OCI-LY1 (cell line): ENCODE measurements around the gene CEP162.
A peak's percentile ranks its signal among the peaks of the same experiment; 100 is the strongest.

Experiments
- H2AFZ ChIP-seq: fragments of 200-600 bp; sonication (generic), shearing (Covaris generic); 2 replicates; pipeline ENCODE4 v1.6.0; 2014; ENCODE audit warnings: antibody characterized with exemption, mild to moderate bottlenecking, low read length
- H3F3A ChIP-seq: fragments of 200-600 bp; sonication (generic), shearing (Covaris generic); 2 replicates; pipeline ENCODE4 v1.6.0; 2014; ENCODE audit warnings: mild to moderate bottlenecking, antibody characterized with exemption, low read length, moderate library complexity; ENCODE audit not compliant: insufficient read depth
- H3K27ac ChIP-seq: fragments of 200-600 bp; sonication (generic); 2 replicates; pipeline ENCODE4 v1.5.1; 2014; ENCODE audit warnings: low read length, mixed run types, mild to moderate bottlenecking, low read depth; ENCODE audit not compliant: poor library complexity, severe bottlenecking
- H3K27me3 ChIP-seq: fragments of 200-600 bp; sonication (generic); 2 replicates; pipeline ENCODE4 v1.6.0; 2014; ENCODE audit warnings: antibody characterized with exemption, mild to moderate bottlenecking, low read length, moderate library complexity; ENCODE audit not compliant: insufficient read depth
- H3K36me3 ChIP-seq: fragments of 200-600 bp; sonication (generic); 2 replicates; pipeline ENCODE4 v1.6.1; 2014; ENCODE audit warnings: mild to moderate bottlenecking, antibody characterized with exemption, low read length, moderate library complexity, mixed read lengths; ENCODE audit not compliant: insufficient read depth
- H3K4me1 ChIP-seq: fragments of 200-600 bp; sonication (generic); 2 replicates; pipeline ENCODE4 v1.5.1; 2014; ENCODE audit warnings: mild to moderate bottlenecking, low read length, moderate library complexity; ENCODE audit not compliant: insufficient read depth, severe bottlenecking
- H3K4me2 ChIP-seq: fragments of 200-600 bp; sonication (generic), shearing (Covaris generic); 2 replicates; pipeline ENCODE4 v1.6.1; 2014; ENCODE audit warnings: low read length
- H3K4me3 ChIP-seq: fragments of 200-600 bp; sonication (generic); 2 replicates; pipeline ENCODE4 v1.5.1; 2014; ENCODE audit warnings: low read length, low read depth, mild to moderate bottlenecking, mixed read lengths; ENCODE audit not compliant: poor library complexity, severe bottlenecking
- H3K79me2 ChIP-seq: fragments of 200-600 bp; shearing (Covaris generic); 2 replicates; pipeline ENCODE4 v1.6.1; 2016; ENCODE audit warnings: mixed run types, low read length, mixed read lengths; ENCODE audit not compliant: insufficient read depth
- H3K9ac ChIP-seq: fragments of 200-600 bp; sonication (generic), shearing (Covaris generic); 2 replicates; pipeline ENCODE4 v1.6.1; 2014; ENCODE audit warnings: mild to moderate bottlenecking, low read length, mixed read lengths
- H3K9me2 ChIP-seq: fragments of 200-600 bp; sonication (generic), shearing (Covaris generic); 2 replicates; pipeline ENCODE4 v1.6.1; 2014; ENCODE audit warnings: low read depth, mild to moderate bottlenecking, low read length, mixed read lengths
- H3K9me3 ChIP-seq: fragments of 200-600 bp; shearing (Covaris generic); 2 replicates; pipeline ENCODE4 v1.6.1; 2014; ENCODE audit warnings: low read length, mixed read lengths
- H4K20me1 ChIP-seq: fragments of 200-600 bp; sonication (generic), shearing (Covaris generic); 2 replicates; pipeline ENCODE4 v1.6.0; 2016; ENCODE audit warnings: mild to moderate bottlenecking, low read length; ENCODE audit not compliant: insufficient read depth
- EZH2 ChIP-seq: fragments of 200-600 bp; sonication (generic), shearing (Covaris generic); IDR thresholded peaks from 2 replicates; pipeline ENCODE4 v1.8.0; 2017; ENCODE audit warnings: borderline replicate concordance, mixed run types, mild to moderate bottlenecking, antibody characterized with exemption, low read length, moderate library complexity, mixed read lengths
- TF ChIP-seq, protein P1 (sequence below): fragments of 200-600 bp; sonication (generic), shearing (Covaris generic); IDR thresholded peaks from 2 replicates; pipeline ENCODE4 v1.5.1; 2017; ENCODE audit warnings: mild to moderate bottlenecking, antibody characterized with exemption, low read length, moderate library complexity, mixed read lengths

The CEP162 gene

DNA sequence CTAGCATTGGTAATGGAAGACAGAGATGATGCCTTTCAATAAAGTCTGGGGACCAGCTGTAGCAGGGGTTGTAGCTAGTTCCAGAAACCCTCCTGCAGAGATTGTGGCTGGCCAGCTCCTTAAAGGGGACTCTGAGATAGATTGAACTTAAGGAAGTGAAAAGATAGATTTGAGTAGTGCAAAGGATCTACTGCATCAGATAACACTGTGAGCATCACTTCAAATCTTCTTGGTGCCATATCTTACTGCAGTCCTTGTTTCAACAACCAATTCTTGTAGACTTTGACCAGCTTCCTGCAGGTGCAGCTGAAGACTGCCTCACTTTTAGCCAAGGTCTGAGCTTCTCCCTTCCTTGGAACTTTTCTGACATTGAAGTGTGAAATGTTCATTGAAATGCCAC is 14.8 kb upstream of the CEP162 start:
- H3K27ac ChIP-seq = no peak overlapping the region
- H3K27me3 ChIP-seq = no peaks in the 10 kb centered on the region
- TF ChIP-seq, protein P1, sequence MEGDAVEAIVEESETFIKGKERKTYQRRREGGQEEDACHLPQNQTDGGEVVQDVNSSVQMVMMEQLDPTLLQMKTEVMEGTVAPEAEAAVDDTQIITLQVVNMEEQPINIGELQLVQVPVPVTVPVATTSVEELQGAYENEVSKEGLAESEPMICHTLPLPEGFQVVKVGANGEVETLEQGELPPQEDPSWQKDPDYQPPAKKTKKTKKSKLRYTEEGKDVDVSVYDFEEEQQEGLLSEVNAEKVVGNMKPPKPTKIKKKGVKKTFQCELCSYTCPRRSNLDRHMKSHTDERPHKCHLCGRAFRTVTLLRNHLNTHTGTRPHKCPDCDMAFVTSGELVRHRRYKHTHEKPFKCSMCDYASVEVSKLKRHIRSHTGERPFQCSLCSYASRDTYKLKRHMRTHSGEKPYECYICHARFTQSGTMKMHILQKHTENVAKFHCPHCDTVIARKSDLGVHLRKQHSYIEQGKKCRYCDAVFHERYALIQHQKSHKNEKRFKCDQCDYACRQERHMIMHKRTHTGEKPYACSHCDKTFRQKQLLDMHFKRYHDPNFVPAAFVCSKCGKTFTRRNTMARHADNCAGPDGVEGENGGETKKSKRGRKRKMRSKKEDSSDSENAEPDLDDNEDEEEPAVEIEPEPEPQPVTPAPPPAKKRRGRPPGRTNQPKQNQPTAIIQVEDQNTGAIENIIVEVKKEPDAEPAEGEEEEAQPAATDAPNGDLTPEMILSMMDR = no peak
- no peak for TF ChIP-seq EZH2
- no peaks in the 10 kb centered on the region for H3K79me2 ChIP-seq
- no peak overlapping the region for H2AFZ ChIP-seq
- no peaks in the 10 kb centered on the region for H3K9me2 ChIP-seq
- H4K20me1 ChIP-seq = no peaks in the 10 kb centered on the region
- H3K4me2 ChIP-seq = no peak overlapping the region
- H3K9ac ChIP-seq = no peak overlapping the region
- no peaks in the 10 kb centered on the region for H3K36me3 ChIP-seq
- H3F3A ChIP-seq = no peaks in the 10 kb centered on the region
- H3K4me1 ChIP-seq = no peaks in the 10 kb centered on the region
- H3K9me3 ChIP-seq = no peaks in the 10 kb centered on the region
- H3K4me3 ChIP-seq = no peak overlapping the region

DNA sequence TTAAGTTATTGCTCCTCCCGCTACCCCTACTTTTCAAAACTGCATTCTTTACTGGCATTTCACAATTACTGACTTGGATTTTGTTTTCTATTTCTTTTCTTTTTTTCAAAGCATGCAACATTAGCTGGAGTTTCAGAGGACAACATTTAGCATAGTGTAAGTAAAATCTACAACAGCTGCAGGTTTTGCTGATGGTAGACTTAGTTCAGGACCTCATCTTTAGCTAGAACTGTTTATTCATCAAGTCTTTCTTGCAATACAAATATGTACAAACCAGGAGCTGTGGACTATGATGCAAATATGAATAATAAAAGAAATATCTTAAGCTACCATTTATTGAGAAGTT is 728 bp upstream of the CEP162 start:
- Histone ChIP-seq H3F3A (no peaks in the 10 kb centered on the region), H3K27ac (no peak overlapping the region), H3K36me3 (no peaks in the 10 kb centered on the region), H3K9me2 (no peaks in the 10 kb centered on the region), H3K27me3 (no peaks in the 10 kb centered on the region), H3K4me2 (peak overlapping the region; percentile 66), H4K20me1 (no peaks in the 10 kb centered on the region), H3K79me2 (no peaks in the 10 kb centered on the region), H3K9me3 (no peaks in the 10 kb centered on the region), H3K9ac (peak overlapping the region; percentile 63), H3K4me3 (peak overlapping the region; percentile 72), H2AFZ (peak overlapping the region; percentile 99), H3K4me1 (peaks cover 23% of the 10 kb centered on the region)
- TF ChIP-seq, protein P1 = no peak
- TF ChIP-seq EZH2 = no peak

DNA sequence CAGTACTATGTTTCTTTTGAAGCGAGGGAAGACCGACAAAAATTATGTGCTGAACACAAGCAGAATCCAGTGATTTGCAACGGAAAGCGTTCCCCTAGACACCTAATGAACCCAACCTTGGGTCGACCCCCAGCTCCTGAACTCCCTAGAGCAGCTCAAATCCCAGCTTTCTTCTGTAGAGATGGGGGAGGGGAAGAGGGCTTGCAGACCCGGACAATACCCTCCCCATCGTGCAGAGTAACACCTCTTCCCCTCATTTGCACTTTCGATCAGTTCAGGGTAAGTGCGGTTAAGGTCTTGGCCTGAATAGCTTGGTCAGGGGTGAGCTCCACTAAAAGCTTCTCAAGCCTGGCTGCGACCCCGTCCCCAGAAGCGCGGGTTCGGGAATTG is 404 bp downstream of the CEP162 start:
- Histone ChIP-seq H3K9me2 (no peaks in the 10 kb centered on the region), H4K20me1 (no peaks in the 10 kb centered on the region), H3K79me2 (no peaks in the 10 kb centered on the region), H2AFZ (no peak overlapping the region; the same call in 1 of the 2 replicates), H3K27ac (no peak overlapping the region), H3K4me2 (peak overlapping the region; percentile 66), H3K4me3 (peak overlapping the region; percentile 72), H3K9me3 (no peaks in the 10 kb centered on the region), H3K36me3 (no peaks in the 10 kb centered on the region), H3K4me1 (peaks cover 23% of the 10 kb centered on the region), H3F3A (no peaks in the 10 kb centered on the region), H3K27me3 (no peaks in the 10 kb centered on the region), H3K9ac (peak overlapping the region; percentile 63)
- TF ChIP-seq, protein P1 = no peak
- TF ChIP-seq EZH2 = no peak
